HepG2 (cell line): Measurements from ENCODE around the gene NFYB. TPM values are rescaled to one million over a fixed set of nuclear protein-coding genes. Genes with fewer than 3 reads are reported as not detected.
A peak's percentile ranks its signal among the peaks of the same experiment; 100 is the strongest.

ENCODE experiments used
- CEBPB ChIP-seq: IDR thresholded peaks from 2 replicates; pipeline ENCODE4 v1.6.1; 2011; ENCODE audit warnings: low read depth, low read length, improper control_type of control experiment, borderline replicate concordance
- CENPT ChIP-seq: sonication (generic); formaldehyde crosslinking; IDR thresholded peaks from 2 replicates; pipeline ENCODE4 v1.8.0; 2022; ENCODE audit warnings: low read depth, mild to moderate bottlenecking, moderate library complexity, missing genetic modification reagents
- DNMT1 ChIP-seq: sonication (generic); formaldehyde crosslinking; IDR thresholded peaks from 2 replicates; pipeline ENCODE4 v1.5.1; 2020; ENCODE audit warnings: mild to moderate bottlenecking, missing genetic modification reagents
- FOXO1 ChIP-seq: sonication (generic); formaldehyde crosslinking; IDR thresholded peaks from 2 replicates; pipeline ENCODE4 v1.4.0; 2020; ENCODE audit warnings: missing genetic modification reagents
- HNRNPH1 ChIP-seq: fragments of 200-400 bp; formaldehyde crosslinking; optimal IDR thresholded peaks from 2 replicates; pipeline ENCODE3; 2017; ENCODE audit warnings: mild to moderate bottlenecking, low read depth, low read length
- KDM5B ChIP-seq: sonication (generic); formaldehyde crosslinking; IDR thresholded peaks from 2 replicates; pipeline ENCODE4 v1.4.0; 2020; ENCODE audit warnings: missing genetic modification reagents, mild to moderate bottlenecking, borderline replicate concordance
- MTF1 ChIP-seq: sonication (generic); formaldehyde crosslinking; IDR thresholded peaks from 2 replicates; pipeline ENCODE4 v1.5.0; 2020; ENCODE audit warnings: missing genetic modification reagents
- SETDB1 ChIP-seq: sonication (generic); formaldehyde crosslinking; IDR thresholded peaks from 2 replicates; pipeline ENCODE4 v1.5.1; 2020; ENCODE audit warnings: missing genetic modification reagents, mild to moderate bottlenecking, borderline replicate concordance
- SRF ChIP-seq: IDR thresholded peaks from 2 replicates; pipeline ENCODE4 v1.6.1; 2011; ENCODE audit warnings: mild to moderate bottlenecking, low read depth, low read length, moderate library complexity
- TMF1 ChIP-seq: sonication (generic); formaldehyde crosslinking; IDR thresholded peaks from 2 replicates; pipeline ENCODE4 v1.8.1; 2022; ENCODE audit warnings: low read depth, missing genetic modification reagents
- U2AF2 ChIP-seq: fragments of 200-400 bp; formaldehyde crosslinking; IDR thresholded peaks from 2 replicates; pipeline ENCODE4 v1.6.1; 2017; ENCODE audit warnings: low read depth, mild to moderate bottlenecking, low read length
- WIZ ChIP-seq: sonication (generic); formaldehyde crosslinking; IDR thresholded peaks from 2 replicates; pipeline ENCODE4 v1.5.1; 2020; ENCODE audit warnings: mild to moderate bottlenecking, missing genetic modification reagents
- ZBED4 ChIP-seq: sonication (generic); formaldehyde crosslinking; IDR thresholded peaks from 2 replicates; pipeline ENCODE4 v1.4.0; 2020; ENCODE audit warnings: missing genetic modification reagents, borderline replicate concordance
- ZNF17 ChIP-seq: sonication (generic); formaldehyde crosslinking; IDR thresholded peaks from 2 replicates; pipeline ENCODE4 v1.5.0; 2020; ENCODE audit warnings: mild to moderate bottlenecking, missing genetic modification reagents
- ZNF318 ChIP-seq: sonication (generic); formaldehyde crosslinking; IDR thresholded peaks from 2 replicates; pipeline ENCODE4 v1.4.0; 2020; ENCODE audit warnings: mild to moderate bottlenecking, missing genetic modification reagents
- ZNF337 ChIP-seq: sonication (generic); formaldehyde crosslinking; IDR thresholded peaks from 2 replicates; pipeline ENCODE4 v1.5.1; 2020; ENCODE audit warnings: missing genetic modification reagents, low read depth, mild to moderate bottlenecking, borderline replicate concordance
- ZNF7 ChIP-seq: IDR thresholded peaks from 2 replicates; pipeline ENCODE4 v1.6.1; 2016; ENCODE audit warnings: missing biosample characterization, missing genetic modification reagents
- polyA plus RNA-seq, 8 experiments: library from polyadenylated mRNA; depleted of rRNA in 3 of 8; stranded (reverse) in 7 of 8; unstranded in 1 of 8; fragments of >200 nt; fragmentation: Illumina TruSeq in 4 of 8; extraction: Trizol in 4 of 8; gene quantifications; 2 replicates each; pipeline versions ENCODE4 v1.2.1 to v1.2.3, GENCODE V29; 2011 to 2016; ENCODE audit warnings: low read depth in 4 of 8, missing spikeins in 1 of 8, mixed read lengths in 1 of 8; ENCODE audit not compliant: insufficient read depth in 1 of 8
- total RNA-seq, 5 experiments: library from RNA; depleted of rRNA; stranded (reverse); fragments of >200 nt; fragmentation: Illumina TruSeq; extraction: Trizol; gene quantifications; 2 replicates each; pipeline ENCODE4 v1.2.3, GENCODE V29; 2016; ENCODE audit warnings: low read depth in 1 of 5

Gene NFYB
- total and polyA plus RNA-seq, 2 of the 13 experiments (the other 11 are each of a cell fraction or from before 2014, with no cell fraction given): 18.7 to 36.6 TPM

- no peak for TF ChIP-seq ZNF318 (CRISPR knock-in tag)
- TF ChIP-seq WIZ: 0 out of 2 replicates have a peak, but pooled peaks have one; percentile 80
- no peak for TF ChIP-seq ZNF7 (CRISPR knock-in tag)
- 0 out of 2 replicates have a peak, but pooled peaks have one; percentile 42 for TF ChIP-seq SETDB1
- TF ChIP-seq ZBED4 (CRISPR knock-in tag): peak; percentile 46; the same call in 1 of the 2 replicates
- no peak for TF ChIP-seq ZNF337 (CRISPR knock-in tag)
- peak; percentile 13; the same call in 1 of the 2 replicates for TF ChIP-seq FOXO1
- TF ChIP-seq MTF1: no peak
- TF ChIP-seq DNMT1: no peak
- no peak for TF ChIP-seq U2AF2
- TF ChIP-seq ZNF17 (CRISPR knock-in tag): no peak
- peak; percentile 87; the same call in 1 of the 2 replicates for TF ChIP-seq KDM5B (CRISPR knock-in tag)
- no peak for TF ChIP-seq CENPT (CRISPR knock-in tag)
- TF ChIP-seq TMF1: peak; percentile 55
- TF ChIP-seq SRF: no peak
- TF ChIP-seq HNRNPH1: no peak
- no peak for TF ChIP-seq CEBPB
Observed at GRCh38 chr12:104137902-104138796, at the start of gene NFYB (continued).
